NOMO-1 treated with dmso at 0.1 percent for 144 hours (cell line): ENCODE data around the gene UBASH3A.

Experiments used
- DNase-seq: peaks from one replicate; lab custom pipeline; 2025; ENCODE audit not compliant: unreplicated experiment; lab: John Stamatoyannopoulos, UW

UBASH3A gene

DNA sequence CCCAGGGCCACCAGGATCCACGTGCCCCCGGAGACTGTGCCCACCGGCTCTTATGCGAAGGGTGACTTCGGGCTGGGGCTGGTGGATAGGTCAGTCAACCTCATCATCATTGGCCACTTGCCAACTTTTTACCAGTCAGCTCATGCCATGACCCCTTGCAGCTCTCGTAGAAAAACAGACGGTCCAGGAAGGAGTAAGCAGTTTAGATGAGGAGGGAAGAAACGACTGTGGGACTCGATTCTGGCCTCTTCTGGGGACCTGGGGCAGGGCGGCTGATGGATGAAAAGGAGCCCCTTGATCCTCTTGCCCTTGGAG is 41.0 kb downstream of the UBASH3A start:
- no peak for DNase-seq

DNA sequence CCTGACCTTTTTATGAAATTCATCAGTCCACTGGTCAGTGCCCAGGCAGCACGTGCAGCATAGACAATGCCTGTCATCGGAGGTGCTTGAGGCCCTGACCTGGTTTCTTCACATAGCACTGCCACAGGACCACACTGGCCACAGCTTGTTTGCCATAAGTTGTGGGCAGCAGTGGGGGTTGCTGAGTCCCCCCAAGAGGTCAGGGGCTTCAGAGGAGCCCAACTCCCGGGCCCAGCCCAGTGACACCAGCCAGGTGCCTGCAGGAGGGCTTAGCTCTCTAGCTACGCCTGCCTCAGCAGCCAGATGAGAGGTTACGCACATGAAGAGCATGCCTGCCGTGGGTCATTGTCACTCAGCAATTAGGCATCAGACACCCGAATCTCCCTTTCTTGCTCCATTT is 41.6 kb downstream of the UBASH3A start:
- DNase-seq, result no peak

DNA sequence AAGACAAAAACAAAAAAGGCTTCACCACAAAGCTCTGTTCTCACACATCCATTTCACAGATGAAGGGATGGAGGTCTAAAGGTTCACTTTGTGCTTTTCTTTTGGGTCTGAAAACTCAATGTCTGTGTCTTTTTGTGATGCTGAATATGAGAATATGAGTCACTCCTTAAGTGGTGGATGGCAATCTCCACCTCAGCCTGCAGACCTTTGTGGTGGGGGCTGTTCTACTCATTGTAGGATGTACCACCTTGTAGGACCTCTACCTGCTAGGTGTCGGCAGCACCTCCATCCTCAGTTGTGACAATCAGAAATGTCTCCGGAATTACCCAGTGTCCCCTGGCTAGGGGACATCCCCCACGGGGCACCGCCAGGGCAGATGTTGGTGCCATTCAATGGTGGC is 42.8 kb downstream of the UBASH3A start:
- DNase-seq, result no peak

- no peak for DNase-seq
Observed at GRCh38 chr21:42447182-42447581, 43.5 kb downstream of the UBASH3A start.

- no peak for DNase-seq
Observed at GRCh38 chr21:42447732-42448131, 44.0 kb downstream of the UBASH3A start.

- DNase-seq, result no peak
Observed at GRCh38 chr21:42448686-42449085, 45.0 kb downstream of the UBASH3A start.

DNA sequence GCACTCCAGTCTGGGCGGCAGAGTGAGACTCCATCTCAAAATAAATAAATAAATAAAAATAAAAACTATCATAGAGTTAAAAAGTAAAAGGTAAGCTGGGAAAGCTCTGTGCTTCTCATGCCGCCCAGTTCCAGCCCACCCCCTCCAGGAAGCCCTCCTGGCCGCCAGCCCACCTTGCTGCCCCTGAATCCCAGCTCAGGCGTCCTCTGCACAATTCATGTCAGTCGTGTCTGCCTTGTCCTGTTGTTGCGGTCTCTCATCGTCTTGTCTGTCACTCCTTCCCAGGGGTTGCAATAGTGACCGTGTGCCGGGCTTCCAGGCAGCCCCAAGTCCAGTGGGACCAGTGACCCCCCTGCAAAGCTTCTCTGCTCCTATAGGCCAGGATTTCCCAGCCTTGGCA is 48.2 kb downstream of the UBASH3A start:
- DNase-seq, result no peak

GRCh38 chr21:42452401-42453223 is 48.9 kb downstream of the UBASH3A start:
- no peak for DNase-seq

DNA sequence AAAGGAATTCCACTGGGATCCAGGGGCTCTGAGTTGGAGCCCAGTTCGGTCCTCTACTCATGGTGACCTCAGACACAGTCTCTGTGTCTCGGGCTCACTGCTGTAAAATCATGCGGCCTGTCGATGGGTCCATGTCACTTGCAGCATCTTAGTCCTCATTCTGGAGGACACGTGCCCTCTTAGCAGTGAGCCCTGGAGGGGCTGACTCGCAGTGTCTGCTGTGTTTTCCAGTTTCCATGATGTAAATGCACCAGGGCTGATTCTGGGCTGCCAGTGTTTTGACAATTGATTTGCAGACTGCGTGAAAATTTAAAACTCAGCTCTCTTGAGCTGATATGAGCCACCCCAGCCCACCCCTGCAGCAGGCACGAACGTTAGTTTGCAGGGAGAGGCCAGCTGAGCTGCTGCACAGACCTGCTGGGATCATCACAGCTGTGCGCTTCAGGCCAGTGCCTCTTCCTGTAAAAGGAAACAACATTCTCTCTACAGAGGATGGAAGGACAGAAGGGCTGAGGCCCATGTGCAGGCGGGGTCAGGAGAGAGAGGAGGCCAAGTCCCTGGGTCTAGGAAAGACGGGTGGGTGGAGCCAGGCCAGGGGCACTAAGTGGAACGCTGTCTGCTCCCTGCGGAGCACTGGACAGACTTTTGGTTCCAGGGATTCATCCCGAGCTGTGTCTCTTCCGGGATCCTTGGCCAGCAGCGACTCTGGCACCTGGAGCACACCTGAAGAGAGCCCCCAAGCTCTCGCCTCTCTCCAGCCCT is 49.7 kb downstream of the UBASH3A start:
- DNase-seq, result no peak

GRCh38 chr21:42453986-42454570 is 50.4 kb downstream of the UBASH3A start:
- no peak for DNase-seq

DNA sequence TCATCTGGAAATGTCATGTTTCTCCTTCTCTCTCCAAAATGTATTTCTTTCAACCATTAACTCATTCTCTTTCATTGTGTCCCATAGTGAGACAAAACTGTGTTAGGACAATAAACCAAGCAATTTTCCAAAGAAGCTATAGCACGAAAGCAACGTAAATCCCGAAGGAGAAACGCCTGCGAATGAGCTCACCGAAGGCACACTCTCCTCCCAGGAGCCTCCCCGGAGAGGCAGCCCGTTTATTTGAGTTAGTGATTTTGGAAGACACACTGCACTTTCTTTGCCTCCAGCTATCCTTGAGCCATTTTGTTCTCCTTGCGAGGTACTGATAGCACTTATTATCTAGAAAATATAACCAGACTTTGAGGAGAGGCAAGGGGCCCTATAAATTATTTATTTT is 51.1 kb downstream of the UBASH3A start:
- no peak for DNase-seq

- DNase-seq, result no peak
Observed at GRCh38 chr21:42455196-42455595, 51.5 kb downstream of the UBASH3A start.

- no peak for DNase-seq
Observed at GRCh38 chr21:42455754-42456440, 52.2 kb downstream of the UBASH3A start.

GRCh38 chr21:42456457-42456856 is 52.8 kb downstream of the UBASH3A start:
- DNase-seq, result no peak

GRCh38 chr21:42459082-42459460 is 55.4 kb downstream of the UBASH3A start:
- DNase-seq, result no peak

- DNase-seq, result no peak
Observed at GRCh38 chr21:42459546-42460215, 56.0 kb downstream of the UBASH3A start.

- DNase-seq, result no peak
Observed at GRCh38 chr21:42460391-42461184, 56.9 kb downstream of the UBASH3A start.

GRCh38 chr21:42461185-42461520 is 57.5 kb downstream of the UBASH3A start:
- no peak for DNase-seq

GRCh38 chr21:42461881-42462877 is 58.5 kb downstream of the UBASH3A start:
- DNase-seq, result no peak
